HG02870 (cell line): Measurements from ENCODE around the gene LRRC2.
"Not testable (repeated sequence)": the region's sequence is repeated elsewhere in the genome, so short reads cannot be mapped to it uniquely, and the experiment has no call there.

Source experiments
- ATAC-seq: cut with Tn5 transposase; IDR thresholded peaks from one replicate; pipeline ENCODE4 v1.9.1; 2021; ENCODE audit warnings: mild to moderate bottlenecking, moderate library complexity; ENCODE audit not compliant: unreplicated experiment

Gene LRRC2

GRCh38 chr3:46536758-46537157 lies 29.3 kb downstream of the LRRC2 start:
- ATAC-seq: no peak

GRCh38 chr3:46535746-46536145 lies 30.4 kb downstream of the LRRC2 start:
- no peak for ATAC-seq

DNA sequence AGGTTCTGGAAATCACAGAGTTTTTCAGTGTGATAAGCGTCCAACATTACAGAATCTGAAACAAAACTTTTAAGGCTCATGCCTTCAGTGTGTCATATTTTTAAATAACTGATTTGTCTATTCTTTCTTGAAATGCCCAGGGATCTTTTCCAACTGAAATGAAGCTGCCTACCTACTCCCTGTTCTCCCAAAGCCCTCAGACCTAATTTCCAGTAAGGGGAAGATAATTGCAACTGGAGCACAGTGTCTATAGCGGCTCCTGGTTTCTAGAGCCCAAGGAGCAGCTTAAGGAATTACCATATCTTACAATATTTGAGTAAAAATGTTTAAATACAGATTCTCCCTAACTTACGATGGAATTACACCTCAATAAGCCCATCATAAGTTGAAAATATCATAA lies 33.0 kb downstream of the LRRC2 start:
- ATAC-seq: no peak

DNA sequence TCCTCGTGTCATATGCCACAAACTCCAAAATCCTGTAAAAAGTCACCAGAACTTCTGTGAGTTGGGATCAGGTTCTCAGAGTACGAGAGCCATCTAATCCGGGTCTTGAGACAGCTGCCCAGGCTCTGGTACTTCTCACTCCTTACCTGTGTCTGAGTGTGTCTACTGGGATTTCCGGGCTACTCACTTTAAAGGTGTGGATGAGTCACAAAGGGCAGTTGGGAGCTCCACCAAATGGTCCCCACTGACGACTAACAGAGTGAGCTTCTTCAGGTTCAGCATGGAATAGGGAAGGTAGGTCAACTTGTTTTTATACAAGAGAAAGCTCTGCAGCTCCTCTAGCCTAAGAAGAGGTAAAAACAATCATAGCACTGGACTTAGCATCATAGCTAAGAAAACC lies 38.9 kb downstream of the LRRC2 start:
- no peak for ATAC-seq

- no peak for ATAC-seq
Measured at GRCh38 chr3:46524832-46525231, 41.3 kb downstream of the LRRC2 start.

- ATAC-seq: no peak
Measured at GRCh38 chr3:46524008-46524407, 42.1 kb downstream of the LRRC2 start.

- no peak for ATAC-seq
Measured at GRCh38 chr3:46523556-46523955, 42.5 kb downstream of the LRRC2 start.

GRCh38 chr3:46522201-46522600 lies 43.9 kb downstream of the LRRC2 start:
- ATAC-seq: not testable (repeated sequence)

DNA sequence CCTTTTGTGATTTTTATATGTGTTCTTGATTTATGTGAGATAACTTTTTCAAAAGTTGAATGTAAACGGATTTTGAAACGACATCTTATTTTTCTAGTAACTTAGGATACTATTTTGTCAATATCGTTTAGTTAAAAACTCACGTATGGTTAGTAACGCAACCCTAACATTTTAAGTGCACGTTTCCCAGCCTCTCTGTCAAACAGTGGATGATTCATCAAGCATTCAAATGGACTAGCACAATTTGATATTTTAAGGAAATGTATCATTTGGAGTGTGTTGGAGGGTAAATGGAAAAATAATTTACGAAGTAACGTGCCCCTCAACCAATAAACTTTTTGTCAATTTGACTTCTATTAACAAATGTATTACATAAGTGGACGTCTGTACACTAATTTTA lies 45.0 kb downstream of the LRRC2 start:
- no peak for ATAC-seq

GRCh38 chr3:46520531-46520930 lies 45.6 kb downstream of the LRRC2 start:
- no peak for ATAC-seq

GRCh38 chr3:46519952-46520351 lies 46.1 kb downstream of the LRRC2 start:
- ATAC-seq: no peak

DNA sequence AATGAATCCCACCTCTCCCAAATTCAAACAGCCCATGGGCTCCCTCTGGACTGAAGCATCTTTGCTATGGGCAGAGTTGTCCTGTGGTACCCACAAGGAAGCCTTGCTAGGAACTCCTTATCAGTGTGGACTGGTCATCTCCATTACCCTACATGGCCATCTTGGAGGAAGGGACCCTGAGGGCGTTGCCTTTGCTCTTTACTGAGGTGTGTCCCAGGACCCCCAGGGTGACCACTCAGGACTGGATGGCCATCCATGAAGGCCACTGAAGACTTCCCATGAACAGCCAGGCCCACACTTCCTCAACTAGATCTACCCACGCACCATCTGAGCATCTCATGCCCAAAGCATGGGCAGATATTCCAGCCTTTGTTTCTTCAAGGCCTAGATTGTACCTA lies 48.3 kb downstream of the LRRC2 start:
- ATAC-seq: no peak

GRCh38 chr3:46517016-46517783 lies 48.9 kb downstream of the LRRC2 start:
- ATAC-seq: no peak

DNA sequence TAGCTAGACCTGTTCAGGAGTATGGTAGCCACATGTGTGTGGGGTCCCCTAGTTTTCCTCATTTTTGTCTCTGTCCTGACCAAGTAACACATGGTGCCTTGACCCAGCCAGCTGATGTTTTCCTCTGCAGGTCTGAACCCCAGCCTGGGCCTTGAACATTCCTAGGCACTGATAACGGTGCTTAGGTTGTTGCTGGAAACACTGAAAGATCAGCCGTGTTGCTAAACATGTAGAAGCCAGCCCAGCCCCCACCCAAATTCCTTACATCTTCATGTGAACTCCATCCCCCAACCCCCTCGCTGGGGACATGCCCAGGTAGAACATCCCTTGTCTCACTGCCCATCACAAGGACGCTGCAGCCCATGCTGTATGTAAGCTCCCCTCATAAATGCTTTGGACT lies 49.6 kb downstream of the LRRC2 start:
- ATAC-seq: no peak

DNA sequence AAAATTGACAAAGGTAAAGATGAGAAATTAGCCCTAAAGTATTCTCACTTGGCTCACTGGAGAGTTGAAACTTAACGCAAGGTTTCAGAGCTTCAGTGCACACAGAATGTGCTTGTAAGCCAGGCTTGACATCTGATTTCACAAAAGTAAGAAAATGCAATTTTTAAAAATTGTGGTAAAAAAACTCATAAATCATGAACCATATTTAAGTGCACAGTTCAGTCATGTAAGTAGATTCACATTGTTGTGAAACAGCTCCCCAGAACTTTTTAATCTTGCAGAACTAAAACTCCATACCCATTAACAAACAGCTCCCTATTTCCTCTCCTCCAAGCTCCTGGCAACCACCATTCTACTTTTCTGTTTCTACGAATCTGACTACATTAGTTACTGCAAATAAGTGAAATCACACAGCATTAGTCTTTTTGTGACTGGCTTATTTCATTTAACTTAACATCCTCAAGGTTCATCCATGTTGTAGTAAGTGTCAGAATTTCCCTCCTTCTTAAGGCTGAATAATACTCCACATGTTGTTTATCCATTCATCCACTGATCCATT lies 53.8 kb downstream of the LRRC2 start:
- ATAC-seq: no peak

GRCh38 chr3:46509661-46510187 lies 56.4 kb downstream of the LRRC2 start:
- ATAC-seq: no peak

GRCh38 chr3:46508850-46509591 lies 57.1 kb downstream of the LRRC2 start:
- no peak for ATAC-seq

- ATAC-seq: no peak
Measured at GRCh38 chr3:46506526-46506925, 59.6 kb downstream of the LRRC2 start.

- no peak for ATAC-seq
Measured at GRCh38 chr3:46505953-46506352, 60.1 kb downstream of the LRRC2 start.

DNA sequence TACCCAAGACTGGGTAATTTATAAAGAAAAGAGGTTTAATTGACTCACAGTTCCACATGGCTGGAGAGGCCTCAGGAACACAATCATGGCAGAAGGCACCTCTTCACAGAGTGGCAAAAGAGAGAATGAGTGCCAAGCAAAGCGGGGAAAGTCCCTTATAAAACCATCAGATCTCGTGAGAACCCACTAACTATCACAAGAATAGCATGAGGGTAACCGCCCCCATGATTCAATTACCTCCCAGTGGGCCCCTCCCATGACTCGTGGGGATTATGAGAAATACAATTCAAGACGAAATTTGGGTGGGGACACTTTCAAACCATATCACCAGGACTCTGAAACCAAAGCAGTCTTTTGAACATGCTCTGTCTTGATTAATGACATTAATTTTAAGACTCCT lies 61.3 kb downstream of the LRRC2 start:
- ATAC-seq: no peak

DNA sequence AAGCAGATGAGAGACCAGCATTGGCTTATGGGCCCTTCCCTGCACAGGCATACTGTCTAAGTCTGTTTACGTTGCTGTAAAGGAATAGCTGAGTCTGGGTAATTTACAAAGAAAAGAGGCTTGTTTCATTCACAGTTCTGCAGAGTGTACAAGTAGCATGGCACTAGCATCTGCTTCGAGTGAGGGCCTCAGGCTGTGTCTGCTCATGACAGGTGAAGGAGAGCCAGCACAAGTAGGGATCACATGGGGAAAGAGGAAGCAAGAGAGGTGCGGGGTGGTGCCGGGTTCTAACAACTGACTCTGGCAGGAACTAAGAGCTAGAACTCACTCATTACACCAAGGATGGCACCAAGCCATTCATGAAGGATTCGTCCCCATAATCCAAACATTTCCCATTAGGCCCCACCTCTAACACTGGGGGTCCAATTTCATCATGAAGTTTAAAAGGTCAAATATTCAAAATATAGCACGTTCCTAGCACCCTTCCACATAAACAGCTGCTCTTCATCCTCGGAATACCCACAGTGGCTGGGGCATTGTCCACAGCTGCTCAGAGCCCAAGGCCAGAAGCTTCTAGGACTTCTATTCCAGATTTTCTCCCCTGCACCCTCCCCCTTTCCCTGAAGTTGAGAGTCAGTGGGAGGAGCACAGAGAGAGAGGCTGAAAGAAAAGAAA lies 62.8 kb downstream of the LRRC2 start:
- ATAC-seq: no peak
